B cell (primary cell): Measurements from ENCODE around the gene KIF7.

Experiments
- EZH2 ChIP-seq: IDR thresholded peaks from 2 replicates; pipeline ENCODE4 v1.6.1; 2012; ENCODE audit warnings: borderline replicate concordance, low read depth, mild to moderate bottlenecking, moderate library complexity, low read length; ENCODE audit not compliant: insufficient read depth, poor library complexity, severe bottlenecking
- TF ChIP-seq, protein P1 (sequence below): fragments of 200-600 bp; IDR thresholded peaks from one replicate; pipeline ENCODE4 v1.8.0; 2022; ENCODE audit warnings: antibody characterized with exemption, mild to moderate bottlenecking

DNA sequence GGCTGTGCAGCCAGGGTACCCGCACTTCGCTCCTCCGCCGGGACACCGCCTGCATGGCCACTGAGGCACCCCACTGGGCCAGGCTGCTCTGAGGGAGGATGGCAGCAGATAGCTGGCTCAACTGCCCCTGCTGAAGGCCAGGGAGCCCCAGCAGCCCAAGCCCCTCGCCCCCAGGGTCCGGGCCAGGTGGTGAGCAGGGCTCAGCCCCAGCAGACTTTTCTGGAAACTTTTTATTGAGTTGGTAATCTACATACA lies 12.4 kb upstream of the KIF7 start:
- TF ChIP-seq, protein P1, sequence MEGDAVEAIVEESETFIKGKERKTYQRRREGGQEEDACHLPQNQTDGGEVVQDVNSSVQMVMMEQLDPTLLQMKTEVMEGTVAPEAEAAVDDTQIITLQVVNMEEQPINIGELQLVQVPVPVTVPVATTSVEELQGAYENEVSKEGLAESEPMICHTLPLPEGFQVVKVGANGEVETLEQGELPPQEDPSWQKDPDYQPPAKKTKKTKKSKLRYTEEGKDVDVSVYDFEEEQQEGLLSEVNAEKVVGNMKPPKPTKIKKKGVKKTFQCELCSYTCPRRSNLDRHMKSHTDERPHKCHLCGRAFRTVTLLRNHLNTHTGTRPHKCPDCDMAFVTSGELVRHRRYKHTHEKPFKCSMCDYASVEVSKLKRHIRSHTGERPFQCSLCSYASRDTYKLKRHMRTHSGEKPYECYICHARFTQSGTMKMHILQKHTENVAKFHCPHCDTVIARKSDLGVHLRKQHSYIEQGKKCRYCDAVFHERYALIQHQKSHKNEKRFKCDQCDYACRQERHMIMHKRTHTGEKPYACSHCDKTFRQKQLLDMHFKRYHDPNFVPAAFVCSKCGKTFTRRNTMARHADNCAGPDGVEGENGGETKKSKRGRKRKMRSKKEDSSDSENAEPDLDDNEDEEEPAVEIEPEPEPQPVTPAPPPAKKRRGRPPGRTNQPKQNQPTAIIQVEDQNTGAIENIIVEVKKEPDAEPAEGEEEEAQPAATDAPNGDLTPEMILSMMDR = no peak
- TF ChIP-seq EZH2 = no peak
